GM19240 (cell line): ENCODE measurements around the gene RPL32.

Experiments used
- DNase-seq: peaks from one replicate; pipeline ENCODE4 v3.0.0; 2011; ENCODE audit warnings: low spot score; ENCODE audit not compliant: insufficient read length

The RPL32 gene

GRCh38 chr3:12833222-12834161, 7.9 kb downstream of the RPL32 start:
- DNase-seq, result no peak

GRCh38 chr3:12832350-12833221, 8.8 kb downstream of the RPL32 start:
- no peak for DNase-seq

- no peak for DNase-seq
These were observed 10.0 kb downstream of the RPL32 start for GRCh38 chr3:12831301-12831866.

- DNase-seq, result no peak
These were observed 10.6 kb downstream of the RPL32 start for GRCh38 chr3:12830785-12831156.

GRCh38 chr3:12829886-12830784, 11.2 kb downstream of the RPL32 start:
- DNase-seq, result no peak

- no peak for DNase-seq
These were observed 12.0 kb downstream of the RPL32 start for GRCh38 chr3:12829404-12829803.

GRCh38 chr3:12828751-12829150, 12.6 kb downstream of the RPL32 start:
- DNase-seq, result no peak

- no peak for DNase-seq
These were observed 16.2 kb downstream of the RPL32 start for GRCh38 chr3:12825156-12825555.

GRCh38 chr3:12824299-12824698, 17.1 kb downstream of the RPL32 start:
- DNase-seq, result no peak

- no peak for DNase-seq
These were observed 18.5 kb downstream of the RPL32 start for GRCh38 chr3:12822725-12823373.

- DNase-seq, result no peak
These were observed 22.6 kb downstream of the RPL32 start for GRCh38 chr3:12818773-12819172.

- DNase-seq, result no peak
These were observed 23.1 kb downstream of the RPL32 start for GRCh38 chr3:12818273-12818672.

- DNase-seq, result no peak
These were observed 24.0 kb downstream of the RPL32 start for GRCh38 chr3:12817343-12817710.

GRCh38 chr3:12816521-12817342, 24.6 kb downstream of the RPL32 start:
- DNase-seq, result no peak

- DNase-seq, result no peak
These were observed 25.6 kb downstream of the RPL32 start for GRCh38 chr3:12815719-12816118.

- no peak for DNase-seq
These were observed 26.3 kb downstream of the RPL32 start for GRCh38 chr3:12815078-12815477.

- DNase-seq, result no peak
These were observed 27.4 kb downstream of the RPL32 start for GRCh38 chr3:12813967-12814366.

GRCh38 chr3:12812812-12813211, 28.6 kb downstream of the RPL32 start:
- no peak for DNase-seq

GRCh38 chr3:12810961-12811360, 30.4 kb downstream of the RPL32 start:
- no peak for DNase-seq
